Breast epithelium (tissue), 4 donors: ENCODE data around the gene MAPK8. TPM values are rescaled to one million over a fixed set of nuclear protein-coding genes. Genes with fewer than 3 reads are reported as not detected.

Experiments
- DNase-seq, 2 donors: peaks; one replicate each; pipeline ENCODE4 v3.0.0-alpha.2; 2019; ENCODE audit warnings: low spot score in 2 of 2
- H3K27ac ChIP-seq, 2 donors: fragments of 200-600 bp; sonication (generic) in 1 of 2; one replicate each; pipeline ENCODE4 v1.5.1; 2016 to 2019; ENCODE audit warnings: mild to moderate bottlenecking in 1 of 2
- H3K27me3 ChIP-seq, 2 donors: fragments of 200-600 bp; sonication (generic) in 1 of 2; one replicate each; pipeline versions ENCODE4 v1.5.1 to v1.6.0; 2017 to 2019; ENCODE audit warnings: control low read depth in 1 of 2, mild to moderate bottlenecking in 1 of 2
- H3K36me3 ChIP-seq: fragments of 200-600 bp; one replicate; pipeline ENCODE4 v1.5.1; 2019
- H3K4me1 ChIP-seq, 2 donors: fragments of 200-600 bp; sonication (generic); one replicate each; pipeline ENCODE4 v1.5.1; 2016 to 2019; ENCODE audit warnings: control low read depth in 1 of 2
- H3K4me3 ChIP-seq, 3 donors: fragments of 200-600 bp; sonication (generic); 1 replicate in 2 of 3; 2 replicates in 1 of 3; pipeline ENCODE4 v1.5.1; 2016 to 2019; ENCODE audit warnings: mild to moderate bottlenecking in 3 of 3, moderate library complexity in 2 of 3
- H3K9me3 ChIP-seq, 2 donors: fragments of 200-600 bp; sonication (generic) in 1 of 2; one replicate each; pipeline ENCODE4 v1.5.1; 2016 to 2019; ENCODE audit warnings: control low read depth in 1 of 2
- CTCF ChIP-seq, 3 donors: fragments of 450-650 bp; IDR thresholded peaks; one replicate each; pipeline ENCODE4 v1.5.1; 2016 to 2017; ENCODE audit warnings: antibody characterized with exemption in 3 of 3, mild to moderate bottlenecking in 3 of 3, moderate library complexity in 3 of 3
- POLR2A ChIP-seq: fragments of 450-650 bp; IDR thresholded peaks from one replicate; pipeline ENCODE4 v1.6.1; 2016; ENCODE audit warnings: antibody characterized with exemption, mild to moderate bottlenecking, moderate library complexity
- POLR2AphosphoS5 ChIP-seq, 3 donors: sonication (generic); formaldehyde crosslinking; IDR thresholded peaks; one replicate each; pipeline ENCODE4 v1.6.1; 2017; ENCODE audit warnings: antibody characterized with exemption in 3 of 3
- intact Hi-C: fragments of 100-400 bp; cut with DNase I; formaldehyde crosslinking; loops from one replicate; pipeline ENCODE4 v1.15.1; 2023; ENCODE audit warnings: low total_unique reads
- total RNA-seq, 3 donors: library from RNA; depleted of rRNA; stranded (reverse); fragments of >200 nt; gene quantifications; one replicate each; pipeline ENCODE4 v1.1.0, GENCODE V29; 2016

MAPK8 gene
- total RNA-seq, 3 donors from 2014 or later: 52.5 to 108 (median 74.1) TPM

- TF ChIP-seq CTCF (IDR thresholded peaks at IDR 0.05): no peak
- H3K9me3 ChIP-seq: no peaks in the 10 kb centered on the region
- H3K27ac ChIP-seq: no peak overlapping the region
- no peak for DNase-seq
- intact Hi-C loops: no loop called here
- no peaks in the 10 kb centered on the region for H3K27me3 ChIP-seq
- no peak overlapping the region for H3K4me3 ChIP-seq
- no peaks in the 10 kb centered on the region for H3K4me1 ChIP-seq
- no peaks in the 10 kb centered on the region for H3K36me3 ChIP-seq
These were observed 174.2 kb downstream of the MAPK8 start for GRCh38 chr10:48480397-48481374.

- intact Hi-C loops: no loop called here
These were observed 174.9 kb downstream of the MAPK8 start for GRCh38 chr10:48481385-48481784.

GRCh38 chr10:48482207-48482606, 175.7 kb downstream of the MAPK8 start:
- Histone ChIP-seq H3K4me1 (no peaks in the 10 kb centered on the region), H3K36me3 (no peaks in the 10 kb centered on the region), H3K27me3 (no peaks in the 10 kb centered on the region), H3K4me3 (no peak overlapping the region), H3K27ac (no peak overlapping the region), H3K9me3 (no peaks in the 10 kb centered on the region)
- no peak for DNase-seq
- intact Hi-C loops: no loop called here
- no peak for TF ChIP-seq POLR2A

More at GRCh38 chr10:48481385-48481784, 174.9 kb downstream of the MAPK8 start:
- Histone ChIP-seq H3K4me3 (no peak overlapping the region), H3K36me3 (no peaks in the 10 kb centered on the region), H3K9me3 (no peaks in the 10 kb centered on the region), H3K27ac (no peak overlapping the region), H3K4me1 (no peaks in the 10 kb centered on the region), H3K27me3 (no peaks in the 10 kb centered on the region)
- no peak for TF ChIP-seq POLR2AphosphoS5 (IDR thresholded peaks at IDR 0.05)
- no peak for DNase-seq

GRCh38 chr10:48484911-48485310, 178.4 kb downstream of the MAPK8 start:
- no peak overlapping the region for H3K4me3 ChIP-seq
- TF ChIP-seq POLR2A (no peak), POLR2AphosphoS5 (IDR thresholded peaks at IDR 0.05) (no peak), CTCF (IDR thresholded peaks at IDR 0.05) (no peak)
- DNase-seq: peak in 1 of 2 donors; percentile 7
- H3K9me3 ChIP-seq: no peaks in the 10 kb centered on the region
- no peak overlapping the region for H3K27ac ChIP-seq
- intact Hi-C loops: no loop called here
- H3K4me1 ChIP-seq: no peaks in the 10 kb centered on the region
- no peaks in the 10 kb centered on the region for H3K27me3 ChIP-seq
- H3K36me3 ChIP-seq: no peaks in the 10 kb centered on the region

- Histone ChIP-seq H3K4me3 (no peak overlapping the region), H3K9me3 (no peaks in the 10 kb centered on the region), H3K27ac (no peak overlapping the region), H3K36me3 (no peaks in the 10 kb centered on the region), H3K4me1 (no peaks in the 10 kb centered on the region), H3K27me3 (no peaks in the 10 kb centered on the region)
- no peak for DNase-seq
- intact Hi-C loops: no loop called here
- no peak for TF ChIP-seq POLR2AphosphoS5 (IDR thresholded peaks at IDR 0.05)
- no peak for TF ChIP-seq POLR2A
- no peak for TF ChIP-seq CTCF (IDR thresholded peaks at IDR 0.05)
These were observed 179.2 kb downstream of the MAPK8 start for GRCh38 chr10:48485711-48486110.

GRCh38 chr10:48487244-48487643, 180.8 kb downstream of the MAPK8 start:
- H3K27me3 ChIP-seq: no peaks in the 10 kb centered on the region
- H3K9me3 ChIP-seq: no peaks in the 10 kb centered on the region
- H3K4me1 ChIP-seq: no peaks in the 10 kb centered on the region
- intact Hi-C loops: no loop called here
- no peak overlapping the region for H3K27ac ChIP-seq
- DNase-seq: no peak
- TF ChIP-seq CTCF (IDR thresholded peaks at IDR 0.05): no peak
- no peak for TF ChIP-seq POLR2AphosphoS5 (IDR thresholded peaks at IDR 0.05)
- TF ChIP-seq POLR2A: no peak
- no peaks in the 10 kb centered on the region for H3K36me3 ChIP-seq
- H3K4me3 ChIP-seq: no peak overlapping the region
